Measurements from ENCODE around the gene NCBP3. TPM values are rescaled to one million over a fixed set of nuclear protein-coding genes. Genes with fewer than 3 reads are reported as not detected.
A peak's percentile ranks its signal among the peaks of the same experiment; 100 is the strongest.

The NCBP3 gene
- total and polyA plus RNA-seq, 2 of the 8 experiments (the other 6 are each of a cell fraction or from before 2014, with no cell fraction given): 19.6 to 46.1 TPM

GRCh38 chr17:3802461-3803307 is 43.4 kb downstream of the NCBP3 start:
- Histone ChIP-seq H3K56ac (replicated peaks; ENCODE audit: insufficient read length, low read depth, low read length) (no peak overlapping the region), H3K9ac (replicated peaks in 1 of 4; ENCODE audit: extremely low read depth in 1 of 4, low read depth in 3 of 4, low read length in 3 of 4) (no peak overlapping the region), H2AK5ac (ENCODE audit: low read depth, low read length) (no peak overlapping the region), H4K20me1 (replicated peaks in 1 of 2; ENCODE audit: control insufficient read depth in 1 of 2, insufficient read depth in 2 of 2, low read length in 2 of 2) (peaks cover 0 to 4% of the 10 kb centered on the region in 2 experiments), H3K23ac (ENCODE audit: insufficient read length) (no peak overlapping the region), H3K9me3 (ENCODE audit: insufficient read depth in 2 of 2, low read depth in 1 of 2, low read length in 1 of 2) (no peaks in the 10 kb centered on the region), H3K4me2 (ENCODE audit: insufficient read depth in 1 of 2, low read depth in 2 of 2, low read length in 2 of 2) (no peak overlapping the region), H2BK5ac (ENCODE audit: low read depth, low read length) (no peak overlapping the region), H3K79me1 (ENCODE audit: low read depth, low read length) (no peaks in the 10 kb centered on the region), H3K79me2 (ENCODE audit: control insufficient read depth in 1 of 2, insufficient read depth in 2 of 2, low read length in 2 of 2) (no peaks in the 10 kb centered on the region), H3K18ac (ENCODE audit: extremely low read depth, low read length) (no peak overlapping the region), H3K27me3 (replicated peaks in 1 of 4; ENCODE audit: control insufficient read depth in 3 of 4, extremely low read depth in 1 of 4, insufficient read depth in 3 of 4, low read length in 3 of 4) (no peaks in the 10 kb centered on the region), H3K4ac (replicated peaks; ENCODE audit: insufficient read length, low read depth, low read length) (no peak overlapping the region), H4K5ac (ENCODE audit: insufficient read length, low read depth, low read length) (no peak overlapping the region), H4K8ac (ENCODE audit: extremely low read depth, insufficient read depth, low read length) (0 out of 2 replicates have a peak overlapping the region, but pooled peaks have one; percentile 65), H3K4me1 (replicated peaks in 1 of 4; ENCODE audit: control insufficient read depth in 3 of 4, insufficient read depth in 4 of 4, low read length in 3 of 4) (no peaks in the 10 kb centered on the region; a peak in 1 of 7 replicates), H3K23me2 (ENCODE audit: low read depth, low read length) (no peaks in the 10 kb centered on the region), H3K27ac (ENCODE audit: low read depth, low read length) (no peak overlapping the region), H4K91ac (replicated peaks; ENCODE audit: insufficient read length, low read length) (no peak overlapping the region), H2BK20ac (ENCODE audit: low read length) (no peak overlapping the region), H2BK120ac (replicated peaks; ENCODE audit: low read depth, low read length) (no peak overlapping the region), H3K36me3 (ENCODE audit: control insufficient read depth in 2 of 4, insufficient read depth in 4 of 4, low read length in 3 of 4) (peaks cover 0 to 10% (median 3%) of the 10 kb centered on the region in 4 experiments; a peak in 4 of 8 replicates), H2AFZ (ENCODE audit: low read length) (no peak overlapping the region), H2BK15ac (ENCODE audit: low read length) (no peak overlapping the region), H3K4me3 (ENCODE audit: extremely low read depth in 1 of 4, insufficient read depth in 2 of 4, low read depth in 3 of 4, low read length in 4 of 4) (no peak overlapping the region), H3K14ac (ENCODE audit: insufficient read length) (no peak overlapping the region), H2BK12ac (ENCODE audit: low read depth, low read length) (no peak overlapping the region)
- DNase-seq (ENCODE audit: low read depth in 1 of 2, low spot score in 2 of 2) (no peak), FAIRE-seq (no peak)
- no peak for TF ChIP-seq ATF2 (IDR thresholded peaks at IDR 0.05; ENCODE audit: low read length)
- ChIA-PET POLR2A (ENCODE audit: partially characterized antibody) (interaction anchor here (0.6 kb wide), 1 partner anchor 103 kb away, joined by 4 read pairs; no protein-coding TSS in a partner anchor), CTCF (ENCODE audit: partially characterized antibody) (interaction anchor here (3.6 kb wide), 1 partner anchor 65 kb away, joined by 19 read pairs; no protein-coding TSS in a partner anchor)
- WGBS, 2 experiments (ENCODE audit: extremely low coverage in 1 of 2, insufficient coverage in 1 of 2, insufficient read length in 1 of 2, insufficient replicate concordance in 2 of 2, low coverage in 1 of 2, low lambda C conversion rate in 2 of 2, missing lambda C conversion rate in 1 of 2): 91% methylated on average over 19 of the region's 19 CpGs; no CpG with 5 or more reads in 1 of the 2 experiments
